HG03039 (cell line): ENCODE results near the gene ILKAP.

Experiments used
- ATAC-seq: cut with Tn5 transposase; IDR thresholded peaks from one replicate; pipeline ENCODE4 v1.9.1; 2021; ENCODE audit warnings: mild to moderate bottlenecking, moderate library complexity; ENCODE audit not compliant: unreplicated experiment

The ILKAP gene

DNA sequence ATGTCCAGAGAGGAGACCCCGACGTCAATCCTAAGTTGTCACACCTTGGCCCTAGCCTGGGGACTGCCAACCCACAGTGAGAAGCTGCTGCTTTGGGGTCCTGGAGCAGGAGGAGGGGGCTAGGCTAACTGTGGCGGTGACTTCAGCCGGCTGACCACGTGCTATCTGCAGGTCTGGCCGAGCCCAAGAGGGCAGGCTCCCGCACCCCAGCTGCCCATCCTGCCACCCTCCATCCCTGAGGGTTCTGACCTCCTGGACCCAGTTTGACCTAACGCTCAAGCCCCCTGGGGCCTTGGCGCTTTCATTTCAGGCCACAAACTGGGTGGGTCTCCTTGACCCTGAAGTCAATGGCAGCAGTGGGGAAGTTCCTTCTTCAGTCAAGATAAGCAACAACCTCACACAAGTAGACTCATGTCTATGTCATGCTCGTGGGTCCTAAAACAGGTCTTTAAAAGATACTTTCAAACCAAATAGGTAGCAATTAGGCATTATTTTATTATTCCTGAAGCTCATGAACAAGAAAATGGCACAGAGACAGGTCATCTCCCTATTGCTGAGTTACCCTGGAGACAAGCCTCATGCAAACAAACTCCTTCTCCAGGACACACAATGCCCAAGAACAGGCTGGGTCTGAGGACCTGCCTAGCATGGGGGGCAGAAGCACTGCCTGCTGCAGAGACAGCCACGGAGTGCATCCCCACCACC lies 34.1 kb upstream of the ILKAP start:
- no peak for ATAC-seq

DNA sequence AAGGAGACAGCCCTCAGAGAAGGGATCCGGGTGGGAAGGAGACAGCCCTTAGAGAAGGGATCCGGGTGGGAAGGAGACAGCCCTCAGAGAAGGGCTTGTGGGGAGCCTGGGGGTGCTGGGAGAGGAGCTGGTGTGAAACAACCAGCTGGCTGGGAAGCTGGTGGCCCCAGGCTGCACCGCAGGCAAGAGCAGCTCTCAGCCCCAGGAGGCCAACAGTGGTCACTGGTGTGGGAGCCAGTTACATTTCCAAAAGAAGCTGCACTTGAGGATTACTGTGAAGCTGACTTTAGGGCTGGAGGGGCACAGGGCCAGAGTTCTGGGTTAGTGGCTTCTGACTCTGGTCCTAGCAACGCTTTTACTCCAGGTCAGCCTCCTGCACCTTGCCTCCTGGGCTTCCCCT lies 33.1 kb upstream of the ILKAP start:
- no peak for ATAC-seq

DNA sequence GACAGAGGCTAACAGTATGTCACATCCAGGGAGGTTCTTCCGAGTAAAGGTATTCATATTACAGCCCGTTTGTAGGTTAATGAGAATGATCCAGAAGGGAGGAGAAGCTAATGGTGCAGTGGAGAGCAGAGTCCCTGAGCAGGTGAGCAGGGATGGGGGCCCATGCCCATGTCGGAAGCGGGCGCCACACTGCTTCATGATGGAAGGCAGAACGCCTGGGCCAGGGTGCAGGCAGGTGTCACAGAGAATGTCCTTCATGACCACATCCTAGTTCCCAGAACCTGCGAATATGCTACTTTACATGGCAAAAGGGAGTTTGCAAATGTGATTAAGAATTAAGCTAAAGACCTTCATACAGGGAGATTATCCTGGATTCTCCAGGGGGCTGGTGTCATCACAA lies 32.4 kb upstream of the ILKAP start:
- no peak for ATAC-seq

DNA sequence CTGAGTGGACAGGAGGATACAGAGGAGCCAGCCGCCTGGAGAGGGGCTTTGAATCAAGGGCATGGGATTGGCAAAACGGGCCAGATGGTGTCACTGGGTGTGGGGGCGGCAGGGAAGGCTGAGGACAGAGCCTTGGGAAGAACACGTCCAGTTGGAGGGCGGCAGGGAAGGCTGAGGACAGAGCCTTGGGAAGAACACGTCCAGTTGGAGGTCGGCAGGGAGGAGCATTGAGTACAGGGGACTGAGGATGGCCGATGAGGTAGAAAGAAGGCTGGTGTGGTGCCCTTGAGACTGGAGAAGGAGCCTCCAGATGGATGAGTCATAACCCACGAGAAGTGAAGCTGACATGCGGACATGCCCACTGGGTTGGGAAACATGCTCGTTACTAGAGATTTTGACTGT lies 31.8 kb upstream of the ILKAP start:
- ATAC-seq: no peak

DNA sequence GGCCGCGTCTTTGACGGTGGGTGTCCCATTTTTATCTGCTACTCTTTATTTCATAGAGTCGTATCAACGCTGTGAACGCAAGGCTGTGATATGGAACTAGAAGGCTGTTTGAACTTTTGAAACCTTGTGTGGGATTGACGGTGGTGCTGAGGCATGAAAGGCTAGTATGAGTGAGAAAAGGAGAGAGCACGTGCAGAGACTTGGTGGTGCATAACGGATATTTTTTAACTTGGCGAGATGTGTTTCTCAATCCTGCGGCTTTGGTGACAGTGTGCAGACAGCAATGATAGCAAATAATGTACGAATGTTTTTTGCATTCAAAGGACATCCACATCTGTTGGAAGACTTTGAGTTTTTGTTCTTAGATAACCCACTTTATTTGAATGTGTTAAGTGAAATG lies 30.1 kb upstream of the ILKAP start:
- no peak for ATAC-seq

DNA sequence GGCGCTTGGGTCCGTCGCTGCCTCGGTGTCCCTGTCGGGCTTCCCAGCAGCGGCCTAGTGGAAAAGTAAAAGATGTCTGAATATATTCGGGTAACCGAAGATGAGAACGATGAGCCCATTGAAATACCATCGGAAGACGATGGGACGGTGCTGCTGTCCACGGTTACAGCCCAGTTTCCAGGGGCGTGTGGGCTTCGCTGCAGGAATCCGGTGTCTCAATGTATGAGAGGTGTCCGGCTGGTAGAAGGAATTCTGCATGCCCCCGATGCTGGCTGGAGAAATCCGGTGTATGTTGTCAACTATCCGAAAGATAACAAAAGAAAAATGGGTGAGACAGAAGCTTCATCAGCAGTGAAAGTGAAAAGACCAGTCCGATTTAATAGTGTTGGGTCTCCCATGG lies 28.3 kb upstream of the ILKAP start:
- no peak for ATAC-seq

DNA sequence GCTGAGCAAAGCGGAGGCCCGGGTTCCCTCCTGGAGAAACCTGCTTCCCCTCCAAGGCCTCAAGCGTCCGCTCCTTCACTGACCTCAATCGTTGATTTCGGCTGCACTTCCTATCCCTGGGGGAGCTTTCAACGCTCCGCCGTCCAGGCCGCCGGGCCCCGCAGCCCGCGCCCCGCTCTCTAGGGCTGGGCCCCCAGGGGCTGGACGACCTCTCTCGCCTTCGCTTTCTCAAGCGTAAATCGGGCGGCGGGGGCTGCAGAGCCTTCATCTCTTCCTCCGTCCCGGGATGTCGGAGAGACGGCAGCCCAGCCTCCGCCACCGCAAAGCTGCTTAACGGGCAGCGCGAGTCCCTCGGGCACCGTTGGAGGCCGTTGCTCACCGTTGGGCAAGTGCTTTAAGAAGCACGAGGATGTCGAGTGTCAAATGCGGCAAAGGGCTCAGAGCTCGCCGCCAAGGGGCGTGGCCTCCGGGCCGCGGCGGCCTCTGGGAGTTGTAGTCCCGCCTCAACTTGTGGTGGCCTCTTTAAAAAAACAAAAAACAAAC lies 27.8 kb upstream of the ILKAP start:
- ATAC-seq: peak; percentile 56

DNA sequence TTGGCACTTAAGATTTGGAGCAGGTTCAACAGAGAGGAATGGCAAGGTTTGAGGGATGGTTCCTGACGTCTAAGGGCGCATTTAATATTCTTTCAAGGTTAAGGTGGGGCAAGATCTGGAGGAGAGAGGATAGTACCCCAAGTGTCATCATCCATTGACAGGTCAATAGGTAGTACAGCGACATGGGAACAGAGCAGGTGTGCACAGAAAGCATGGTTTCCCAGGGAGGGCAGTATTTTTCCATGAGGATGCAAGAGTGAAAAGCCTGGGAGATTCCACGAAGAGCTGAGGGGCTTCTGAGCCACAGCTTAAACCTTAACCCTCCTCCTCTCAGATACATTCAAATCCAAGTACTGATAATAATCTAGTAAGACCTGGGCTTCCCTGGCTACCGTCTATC lies 27.2 kb upstream of the ILKAP start:
- ATAC-seq: no peak

DNA sequence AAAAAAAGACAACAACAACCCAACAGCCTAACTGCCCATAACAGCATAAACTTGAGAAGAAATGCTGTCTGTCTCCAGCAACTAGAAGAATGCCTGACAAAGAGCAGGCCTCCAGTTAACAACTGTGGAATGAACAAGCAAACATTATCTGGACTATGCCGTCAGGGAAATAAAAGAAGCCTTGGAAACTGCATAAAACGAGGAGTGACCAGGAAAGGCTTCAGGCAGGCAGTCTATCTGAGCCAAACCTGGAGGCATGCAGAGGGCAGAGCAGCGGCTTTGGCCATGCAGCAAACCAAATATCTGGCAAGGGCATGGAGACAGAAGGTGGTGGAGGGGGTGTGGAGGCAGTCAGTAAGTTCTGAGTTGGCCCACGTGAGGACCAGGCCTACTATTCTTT lies 25.2 kb upstream of the ILKAP start:
- no peak for ATAC-seq

DNA sequence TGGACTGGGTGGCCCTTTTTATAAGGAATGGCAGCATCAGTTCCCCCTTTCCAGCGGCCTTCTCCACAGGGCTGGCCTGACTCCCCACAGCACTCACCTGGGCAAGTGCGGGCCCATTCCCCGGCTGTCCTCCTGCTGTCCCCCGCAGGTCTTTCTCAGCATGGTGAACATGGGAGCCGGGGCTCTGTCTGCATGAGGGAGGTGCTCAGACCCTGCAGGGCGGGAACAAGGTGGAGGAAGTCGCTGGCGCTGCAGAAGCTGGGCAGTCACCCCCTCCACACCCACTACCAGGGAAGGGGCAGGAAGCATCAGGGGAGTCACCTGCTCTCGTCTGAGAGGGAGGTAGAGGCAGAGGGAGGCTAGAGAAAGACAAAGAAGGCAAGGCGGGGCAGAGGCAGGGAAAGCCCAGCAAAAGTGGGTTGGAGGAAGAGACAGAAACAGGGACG lies 24.1 kb upstream of the ILKAP start:
- ATAC-seq: no peak

DNA sequence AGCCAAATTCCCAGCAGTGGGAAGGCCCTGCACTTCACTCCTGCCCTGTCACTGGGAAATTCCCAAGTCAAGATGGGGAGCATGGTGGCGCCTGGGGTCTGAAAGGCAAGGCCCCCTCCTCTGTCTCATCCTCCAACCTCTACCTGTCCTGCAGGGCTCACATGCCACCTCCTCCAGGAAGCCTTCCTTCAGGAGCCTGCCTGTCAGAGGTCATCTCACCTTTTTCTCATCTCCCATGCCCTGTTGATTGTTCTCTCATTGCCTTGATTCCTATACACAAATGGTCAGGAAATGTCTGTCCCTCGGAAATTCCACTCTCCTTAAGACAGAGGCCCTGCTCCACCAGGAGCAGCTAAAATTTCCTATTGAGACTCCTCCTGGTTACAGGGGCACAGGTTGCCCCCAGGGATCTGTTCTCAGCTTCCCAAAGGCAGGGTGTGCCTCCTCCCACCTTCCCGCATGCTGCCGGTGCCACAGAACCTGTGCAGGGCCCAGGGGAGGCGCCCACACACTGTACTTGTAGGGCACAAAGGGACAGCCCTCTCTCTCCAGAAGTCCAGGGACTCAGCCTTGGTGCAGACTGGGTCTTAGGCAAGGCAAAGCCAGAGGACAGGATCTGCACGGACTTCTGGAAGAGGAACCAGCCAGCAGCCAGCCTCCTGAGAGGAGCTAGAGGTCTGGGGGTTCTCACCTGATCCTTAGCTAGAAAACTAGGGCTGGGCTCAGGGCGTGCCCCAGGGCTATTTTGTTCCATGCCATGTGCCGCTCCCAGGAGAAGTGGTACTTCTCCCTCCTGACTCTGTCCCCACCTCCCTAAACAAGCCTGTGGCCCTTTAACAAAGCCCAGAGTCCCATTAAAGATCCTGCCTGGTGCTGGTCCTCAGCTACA lies 23.4 kb upstream of the ILKAP start:
- ATAC-seq: no peak

DNA sequence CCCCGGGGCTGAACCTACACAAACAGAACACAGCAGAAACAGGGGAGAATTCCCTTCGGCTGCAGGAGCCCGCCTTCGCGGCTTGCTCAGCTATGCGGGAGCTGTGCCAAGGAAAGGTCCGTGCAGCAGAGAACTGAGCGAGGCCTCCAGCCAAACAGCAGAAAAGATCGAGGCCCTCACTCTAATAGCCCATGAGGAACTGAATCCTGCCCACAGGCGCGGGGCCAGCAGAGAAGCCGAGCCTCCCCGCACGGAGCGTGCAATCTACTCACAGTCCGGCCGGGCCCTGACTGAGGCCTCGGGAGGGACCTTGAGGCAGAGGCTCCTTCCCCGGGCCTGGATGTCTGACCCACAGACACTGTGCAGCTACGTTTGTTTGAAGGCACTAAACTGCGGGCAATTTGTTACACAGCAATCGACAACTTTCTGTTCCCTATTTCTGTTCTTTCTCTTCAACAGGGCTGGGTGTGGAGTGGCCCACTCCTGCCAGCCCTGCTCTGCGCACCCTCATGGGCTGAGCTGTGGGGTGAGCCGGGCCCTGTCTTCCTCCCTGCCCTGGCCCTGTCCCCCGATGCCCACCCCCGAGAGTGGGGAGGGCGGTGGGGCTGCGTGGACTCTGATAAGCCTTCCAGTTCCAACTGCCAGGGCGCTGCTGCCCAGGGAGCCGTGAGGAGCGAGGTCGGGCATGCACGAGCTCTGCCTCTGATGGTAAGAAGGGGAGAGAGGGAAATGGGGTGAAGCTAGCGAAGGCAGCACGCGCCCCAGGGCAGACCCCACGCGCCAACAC lies 22.6 kb upstream of the ILKAP start:
- no peak for ATAC-seq

DNA sequence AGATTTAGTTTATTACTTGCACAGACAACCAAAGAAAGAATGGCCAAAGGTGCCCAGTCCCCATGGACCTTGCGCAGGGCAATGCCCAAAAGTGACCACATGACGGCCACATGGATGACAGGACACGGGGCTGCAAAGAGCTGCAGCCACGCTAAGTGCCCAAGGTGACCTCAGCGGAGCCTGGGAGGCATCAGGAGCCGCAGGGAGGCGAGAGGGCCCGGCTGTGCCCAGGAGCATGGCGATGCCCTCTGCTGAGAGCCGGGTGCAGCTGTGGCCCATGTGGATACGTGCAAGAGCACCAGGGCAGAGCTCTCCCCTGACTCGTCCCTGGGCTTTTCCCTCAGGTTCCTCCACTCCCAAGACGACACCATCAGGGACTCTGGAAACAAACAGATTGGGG lies 21.6 kb upstream of the ILKAP start:
- ATAC-seq: no peak

DNA sequence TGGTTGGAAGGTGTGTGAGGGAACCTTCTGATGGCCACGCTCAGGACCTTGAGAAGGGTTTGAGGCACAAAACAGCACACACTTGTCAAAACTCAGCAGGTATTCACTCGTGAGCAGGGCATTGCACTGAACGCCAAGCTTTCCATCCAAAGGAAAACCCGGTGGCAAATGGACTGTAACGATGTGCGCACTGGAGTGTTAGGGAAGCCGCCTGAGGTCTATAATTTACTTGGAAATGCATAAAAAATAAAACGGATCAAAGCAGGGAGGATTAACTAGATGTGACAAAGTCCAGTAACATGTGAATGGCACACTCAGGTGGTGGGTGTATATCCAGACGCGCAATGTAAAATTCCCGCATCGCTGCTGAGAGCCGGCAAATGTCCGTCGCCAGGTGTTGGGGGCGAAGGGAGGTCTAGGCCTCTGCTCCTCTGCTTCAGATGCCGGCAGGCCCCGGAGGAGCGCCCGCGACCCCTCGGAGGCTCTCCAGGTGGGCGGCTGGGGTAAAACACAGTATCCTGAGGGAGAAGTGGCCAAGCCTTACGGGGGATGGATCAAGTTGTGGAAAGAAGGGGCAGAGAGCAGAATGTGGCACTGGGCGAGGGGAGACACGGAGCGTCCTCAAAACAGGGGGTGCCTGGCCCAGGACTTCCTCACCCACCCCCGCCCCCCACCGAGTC lies 21.0 kb upstream of the ILKAP start:
- ATAC-seq: no peak

DNA sequence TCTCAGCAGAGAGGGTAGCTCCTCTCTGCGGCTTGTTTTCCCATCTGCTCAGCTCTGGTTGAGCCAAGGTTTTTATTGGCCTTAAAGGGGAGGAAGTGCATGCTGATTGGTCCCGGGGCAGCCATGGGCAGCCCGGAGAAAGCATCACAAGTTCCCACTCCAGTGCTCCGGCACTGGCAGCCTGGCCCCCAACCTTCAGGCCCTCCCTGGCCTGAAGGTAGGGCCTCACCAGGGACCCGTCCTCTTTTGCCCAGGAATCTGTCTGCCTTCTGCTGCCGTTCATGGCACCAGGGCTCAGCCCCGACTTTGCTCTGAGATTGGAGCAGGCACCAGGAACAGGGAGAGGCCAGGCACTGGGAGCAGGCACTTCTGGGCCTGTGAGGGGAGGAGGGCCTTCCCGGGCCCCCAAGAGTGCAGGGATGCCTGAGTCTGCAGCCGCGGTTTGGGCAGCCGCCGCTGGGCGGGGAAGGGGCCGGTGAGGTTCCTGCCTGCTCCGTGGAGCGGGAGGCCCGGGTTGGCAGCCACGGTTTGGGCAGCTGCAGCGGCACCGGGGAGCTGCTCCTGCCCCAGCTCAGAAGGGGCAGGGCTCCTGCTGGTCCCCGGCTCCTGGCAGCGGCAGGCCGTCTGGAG lies 17.5 kb upstream of the ILKAP start:
- ATAC-seq: no peak

DNA sequence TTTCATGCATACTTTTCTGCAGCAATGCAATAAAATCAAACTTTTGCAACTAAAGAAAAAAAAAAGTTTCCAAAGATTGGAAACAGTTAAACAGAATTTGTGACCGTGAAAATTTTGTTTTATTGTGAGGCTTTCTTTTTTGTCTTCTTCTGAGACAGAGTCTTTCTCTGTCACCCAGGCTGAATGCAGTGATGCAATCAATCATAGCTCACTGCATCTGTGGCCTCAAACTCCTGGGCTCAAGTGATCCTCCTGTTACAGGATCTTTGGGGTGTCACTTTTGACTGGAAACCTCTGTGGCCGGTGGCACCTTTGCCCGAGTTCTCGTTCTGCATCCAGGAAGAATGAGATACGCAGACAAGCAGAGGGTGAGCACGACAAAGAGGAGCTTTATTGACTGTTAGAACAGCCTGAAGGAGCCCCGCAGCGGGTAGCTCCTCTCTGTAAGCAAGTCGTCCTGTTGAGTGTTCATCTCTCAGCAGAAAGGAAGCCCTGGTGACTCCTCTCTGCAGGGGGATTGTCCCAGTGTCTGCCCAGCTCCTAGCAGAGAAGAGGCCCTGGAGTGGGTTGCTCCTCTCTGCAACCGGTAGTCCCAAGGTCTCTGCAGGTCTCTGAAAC lies 16.9 kb upstream of the ILKAP start:
- no peak for ATAC-seq

DNA sequence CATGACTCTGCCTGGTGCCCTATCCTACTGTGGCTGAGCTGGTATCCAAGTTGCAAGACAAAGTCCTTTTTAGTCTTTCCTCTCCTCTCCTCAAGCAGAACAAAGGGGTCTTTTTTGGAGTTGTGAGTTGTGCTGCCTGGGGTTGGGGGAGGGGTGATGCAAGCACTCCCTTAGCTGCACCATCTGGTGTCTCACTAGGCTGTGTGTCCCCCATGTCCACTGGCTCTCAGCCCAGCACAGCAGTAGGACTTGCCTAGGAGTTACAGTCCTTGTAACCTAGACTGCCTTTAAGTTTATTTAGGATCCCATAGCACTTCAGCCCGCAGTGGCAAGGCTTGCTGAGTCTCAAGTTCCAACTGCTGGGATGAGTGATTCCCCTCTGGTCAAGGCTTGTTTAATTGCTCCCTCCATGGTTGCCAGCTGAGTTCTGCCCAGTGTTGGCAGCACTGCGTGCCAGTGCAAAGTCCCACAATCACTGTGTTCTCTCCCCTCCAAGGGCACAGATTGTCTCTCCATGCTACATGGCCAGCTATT lies 13.2 kb upstream of the ILKAP start:
- ATAC-seq: no peak

DNA sequence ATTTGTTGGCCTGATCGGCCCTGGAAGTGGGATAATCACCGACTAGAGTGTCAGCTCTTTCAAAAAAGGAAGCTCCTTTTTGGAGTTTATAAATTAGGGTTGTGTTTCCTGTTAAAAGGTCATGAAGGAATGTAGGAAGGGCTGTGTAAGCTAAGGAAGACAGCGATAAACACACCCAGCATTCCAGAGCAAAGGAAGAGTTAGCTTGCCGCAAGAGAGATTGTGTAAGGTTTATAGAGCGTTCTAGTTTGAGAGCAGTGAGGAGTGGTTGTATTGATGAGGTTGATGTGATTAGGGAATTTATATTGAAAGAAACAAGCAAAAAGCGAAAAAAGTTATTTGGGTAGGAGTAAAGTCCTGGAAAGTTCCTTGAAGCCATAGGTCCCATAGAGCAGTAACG lies 3.5 kb upstream of the ILKAP start:
- no peak for ATAC-seq

DNA sequence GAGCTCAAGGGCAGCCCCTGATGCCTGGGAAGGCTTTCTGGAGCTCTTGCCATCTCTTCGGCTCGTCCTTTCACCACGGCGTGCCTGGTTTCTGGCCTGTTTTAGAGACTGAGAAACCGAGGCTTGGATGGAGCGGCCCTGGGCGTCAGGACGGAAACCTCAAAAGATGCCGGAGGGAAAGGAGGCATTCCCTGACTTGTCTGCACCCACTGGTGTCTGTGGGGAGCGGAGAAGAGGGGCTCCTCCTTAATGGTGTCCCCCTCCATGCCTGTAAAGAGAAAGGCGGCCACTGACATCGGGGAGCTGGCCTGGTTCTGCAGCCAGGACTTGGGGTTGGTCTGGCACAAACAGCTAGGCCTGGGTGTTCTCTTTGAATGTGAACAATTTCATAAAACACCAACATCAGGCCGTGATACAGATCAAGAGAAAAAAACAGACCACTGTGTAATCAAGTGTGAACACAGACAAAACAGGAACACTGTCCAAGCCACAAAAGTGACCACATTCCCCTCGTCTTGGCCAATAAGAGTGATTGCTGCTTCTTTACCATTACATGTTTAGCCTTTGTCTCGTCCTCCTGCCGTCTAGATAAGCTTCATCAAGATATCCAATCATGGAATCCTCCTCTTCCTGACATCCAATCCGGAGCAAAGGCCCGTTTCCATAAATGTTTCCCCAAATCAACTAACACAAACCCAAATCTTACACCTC lies 633 bp upstream of the ILKAP start:
- peak; percentile 8 for ATAC-seq
